ENCODE data around the gene SETBP1.

DNA sequence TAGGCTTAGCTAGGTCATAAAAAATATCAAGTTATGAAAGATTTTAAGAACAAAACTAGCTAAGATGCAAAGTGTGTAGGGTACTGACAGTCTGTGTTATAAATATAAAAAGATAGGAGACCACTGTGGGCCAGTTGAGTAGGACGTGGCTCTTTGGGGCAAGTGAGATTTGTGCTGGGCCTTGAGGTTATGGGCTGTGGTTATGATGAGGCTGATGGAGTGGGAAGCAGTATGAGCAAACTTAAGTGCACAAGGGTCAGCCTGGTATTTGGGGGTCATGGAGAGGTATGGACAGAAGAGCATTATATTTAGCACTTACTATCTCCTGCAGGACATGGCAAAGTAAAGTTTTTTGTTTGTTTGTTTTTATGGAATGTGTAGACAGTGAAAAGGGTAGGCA lies 70.1 kb downstream of the SETBP1 start:
- TF ChIP-seq, protein P1, sequence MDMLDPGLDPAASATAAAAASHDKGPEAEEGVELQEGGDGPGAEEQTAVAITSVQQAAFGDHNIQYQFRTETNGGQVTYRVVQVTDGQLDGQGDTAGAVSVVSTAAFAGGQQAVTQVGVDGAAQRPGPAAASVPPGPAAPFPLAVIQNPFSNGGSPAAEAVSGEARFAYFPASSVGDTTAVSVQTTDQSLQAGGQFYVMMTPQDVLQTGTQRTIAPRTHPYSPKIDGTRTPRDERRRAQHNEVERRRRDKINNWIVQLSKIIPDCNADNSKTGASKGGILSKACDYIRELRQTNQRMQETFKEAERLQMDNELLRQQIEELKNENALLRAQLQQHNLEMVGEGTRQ (IDR thresholded peaks at IDR 0.05; ENCODE audit: low read length), result no peak
- TF ChIP-seq, protein P2, sequence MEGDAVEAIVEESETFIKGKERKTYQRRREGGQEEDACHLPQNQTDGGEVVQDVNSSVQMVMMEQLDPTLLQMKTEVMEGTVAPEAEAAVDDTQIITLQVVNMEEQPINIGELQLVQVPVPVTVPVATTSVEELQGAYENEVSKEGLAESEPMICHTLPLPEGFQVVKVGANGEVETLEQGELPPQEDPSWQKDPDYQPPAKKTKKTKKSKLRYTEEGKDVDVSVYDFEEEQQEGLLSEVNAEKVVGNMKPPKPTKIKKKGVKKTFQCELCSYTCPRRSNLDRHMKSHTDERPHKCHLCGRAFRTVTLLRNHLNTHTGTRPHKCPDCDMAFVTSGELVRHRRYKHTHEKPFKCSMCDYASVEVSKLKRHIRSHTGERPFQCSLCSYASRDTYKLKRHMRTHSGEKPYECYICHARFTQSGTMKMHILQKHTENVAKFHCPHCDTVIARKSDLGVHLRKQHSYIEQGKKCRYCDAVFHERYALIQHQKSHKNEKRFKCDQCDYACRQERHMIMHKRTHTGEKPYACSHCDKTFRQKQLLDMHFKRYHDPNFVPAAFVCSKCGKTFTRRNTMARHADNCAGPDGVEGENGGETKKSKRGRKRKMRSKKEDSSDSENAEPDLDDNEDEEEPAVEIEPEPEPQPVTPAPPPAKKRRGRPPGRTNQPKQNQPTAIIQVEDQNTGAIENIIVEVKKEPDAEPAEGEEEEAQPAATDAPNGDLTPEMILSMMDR (IDR thresholded peaks at IDR 0.05; ENCODE audit: control extremely low read depth in 1 of 3, insufficient read depth in 1 of 3, low read depth in 1 of 3, low read length in 3 of 3), result no peak
- TF ChIP-seq EP300 (IDR thresholded peaks at IDR 0.05; ENCODE audit: borderline replicate concordance in 1 of 2, low read depth in 2 of 2, low read length in 2 of 2) (no peak), YY1 (IDR thresholded peaks at IDR 0.05; ENCODE audit: low read depth, low read length) (no peak), POLR2AphosphoS5 (IDR thresholded peaks at IDR 0.05; ENCODE audit: low read depth, low read length) (no peak), POLR2A (IDR thresholded peaks at IDR 0.05; ENCODE audit: control extremely low read depth in 1 of 2, low read depth in 2 of 2, low read length in 2 of 2) (no peak), SIX5 (IDR thresholded peaks at IDR 0.05; ENCODE audit: low read depth, low read length) (no peak)

All from H1 (cell line).